Activated CD8-positive, alpha-beta memory T cell treated with anti-CD3 and anti-CD28 coated beads for 36 hours (primary cell): Measurements from ENCODE around the gene MED7. TPM values are rescaled to one million over a fixed set of nuclear protein-coding genes. Genes with fewer than 3 reads are reported as not detected.

ENCODE experiments used
- CTCF ChIA-PET: fragments of 350-600 bp; sonication (Branson Sonifier 250); formaldehyde crosslinking; loops from one replicate; lab custom pipeline; 2021; ENCODE audit warnings: antibody characterized with exemption; lab: Charles Lee
- POLR2A ChIA-PET: fragments of 350-600 bp; sonication (Branson Sonifier 250); formaldehyde crosslinking; loops from one replicate; lab custom pipeline; 2021; ENCODE audit warnings: antibody characterized with exemption; lab: Charles Lee
- total RNA-seq, 2 experiments: library from RNA; stranded (reverse); gene quantifications; one replicate each; pipeline ENCODE4 v1.2.3, GENCODE V29; 2021

Gene MED7
- total RNA-seq, 2 experiments from 2014 or later, result 12.2 to 12.6 TPM

- CTCF ChIA-PET, result interaction anchor here (0.8 to 1.7 kb wide), 6 partner anchors 13 to 136 kb away, joined by 3 to 5 read pairs (median 4); partner anchors contain the start of gene ITK
- POLR2A ChIA-PET, result interaction anchor here (0.6 to 1.5 kb wide), 5 partner anchors 13 to 60 kb away, joined by 3 to 11 read pairs (median 5); partner anchors contain the start of gene ITK
These were observed 24.6 kb upstream of the MED7 start for GRCh38 chr5:157167214-157167621.

GRCh38 chr5:157166214-157167213 lies 23.8 kb upstream of the MED7 start, which contains the start of gene GARIN3:
GARIN3 (minus strand) TSS chr5:157166264; CDS start chr5:157166168, 96 bp downstream.
- ChIA-PET POLR2A (interaction anchor here (0.6 to 1.5 kb wide), 4 partner anchors 14 to 42 kb away, joined by 3 to 11 read pairs (median 4); partner anchors contain the start of gene ITK), CTCF (interaction anchor here (0.8 to 1.7 kb wide), 4 partner anchors 14 to 58 kb away, joined by 3 to 5 read pairs (median 4); partner anchors contain the start of gene ITK)

- CTCF ChIA-PET, result no interaction called here
- POLR2A ChIA-PET, result no interaction called here
These were observed 23.0 kb upstream of the MED7 start for GRCh38 chr5:157165668-157166067.

GRCh38 chr5:157165261-157165660 lies 22.6 kb upstream of the MED7 start:
- CTCF ChIA-PET, result no interaction called here
- POLR2A ChIA-PET, result no interaction called here

- ChIA-PET CTCF (no interaction called here), POLR2A (no interaction called here)
These were observed 21.9 kb upstream of the MED7 start for GRCh38 chr5:157164521-157164920.

GRCh38 chr5:157162919-157163510 lies 20.4 kb upstream of the MED7 start:
- POLR2A ChIA-PET, result no interaction called here
- CTCF ChIA-PET, result interaction anchor here (0.6 to 2.3 kb wide), 4 partner anchors 9 to 111 kb away, joined by 4 to 6 read pairs (median 5); no protein-coding TSS in a partner anchor

- POLR2A ChIA-PET, result no interaction called here
- CTCF ChIA-PET, result interaction anchor here (1.5 to 2.3 kb wide), 3 partner anchors 10 to 13 kb away, joined by 4 to 5 read pairs (median 5); no protein-coding TSS in a partner anchor
These were observed 19.3 kb upstream of the MED7 start for GRCh38 chr5:157161996-157162395.

- POLR2A ChIA-PET, result interaction anchor here (1.0 kb wide), 1 partner anchor 27 kb away, joined by 3 read pairs; no protein-coding TSS in a partner anchor
- CTCF ChIA-PET, result no interaction called here
These were observed 17.3 kb upstream of the MED7 start for GRCh38 chr5:157160001-157160400.

GRCh38 chr5:157159209-157159751 lies 16.6 kb upstream of the MED7 start:
- ChIA-PET POLR2A (interaction anchor here (1.0 kb wide), 1 partner anchor 28 kb away, joined by 3 read pairs; no protein-coding TSS in a partner anchor), CTCF (no interaction called here)

- POLR2A ChIA-PET, result interaction anchor here (0.9 kb wide), 1 partner anchor 20 kb away, joined by 3 read pairs; no protein-coding TSS in a partner anchor
- CTCF ChIA-PET, result no interaction called here
These were observed 14.7 kb upstream of the MED7 start for GRCh38 chr5:157157293-157157891.

- POLR2A ChIA-PET, result interaction anchor here (0.8 to 1.8 kb wide), 4 partner anchors 24 to 34 kb away, joined by 3 to 8 read pairs (median 7); no protein-coding TSS in a partner anchor
- CTCF ChIA-PET, result interaction anchor here (1.0 kb wide), 1 partner anchor 36 kb away, joined by 3 read pairs; no protein-coding TSS in a partner anchor
These were observed 12.6 kb upstream of the MED7 start for GRCh38 chr5:157155297-157155696.

GRCh38 chr5:157150995-157151394 lies 8.3 kb upstream of the MED7 start:
- POLR2A ChIA-PET, result no interaction called here
- CTCF ChIA-PET, result no interaction called here

GRCh38 chr5:157148734-157149615 lies 6.3 kb upstream of the MED7 start:
- CTCF ChIA-PET, result interaction anchor here (0.6 to 2.9 kb wide), 22 partner anchors 13 to 226 kb away, joined by 3 to 12 read pairs (median 4); partner anchors contain the start of gene CYFIP2
- POLR2A ChIA-PET, result interaction anchor here (0.6 to 1.7 kb wide), 3 partner anchors 40 to 53 kb away, joined by 3 to 4 read pairs (median 4); no protein-coding TSS in a partner anchor

GRCh38 chr5:157143127-157143971 lies 684 bp upstream of the MED7 start:
- POLR2A ChIA-PET, result interaction anchor here (0.6 to 2.4 kb wide), 19 partner anchors 29 to 587 kb away, joined by 3 to 16 read pairs (median 4); partner anchors contain the start of gene ITK

GRCh38 chr5:157137691-157138090 lies 5.0 kb downstream of the MED7 start:
- ChIA-PET POLR2A (no interaction called here), CTCF (no interaction called here)

More at GRCh38 chr5:157143127-157143971, 684 bp upstream of the MED7 start:
- CTCF ChIA-PET, result interaction anchor here (0.8 to 1.7 kb wide), 10 partner anchors 9 to 209 kb away, joined by 3 to 7 read pairs (median 4); no protein-coding TSS in a partner anchor

GRCh38 chr5:157132281-157132612 lies 10.4 kb downstream of the MED7 start:
- CTCF ChIA-PET, result interaction anchor here (1.0 to 1.5 kb wide), 7 partner anchors 8 to 212 kb away, joined by 3 to 7 read pairs (median 4); partner anchors contain the start of gene MED7
- POLR2A ChIA-PET, result no interaction called here
